ENCODE data around the gene PDE10A.

GRCh38 chr6:165551828-165552227 is 111.2 kb downstream of the PDE10A start:
- TF ChIP-seq GABPA (IDR thresholded peaks at IDR 0.05; ENCODE audit: low read depth): no peak
- TF ChIP-seq CTCF (IDR thresholded peaks at IDR 0.05; ENCODE audit: insufficient read depth, low read length): no peak

Data from HL-60 (cell line).